Large intestine (tissue), 12 donors: ENCODE measurements around the gene DHPS. TPM values are rescaled to one million over a fixed set of nuclear protein-coding genes. Genes with fewer than 3 reads are reported as not detected.
"Not testable (repeated sequence)": the region's sequence is repeated elsewhere in the genome, so short reads cannot be mapped to it uniquely, and the experiment has no call there.

Experiments used
- DNase-seq, 2 donors: peaks; one replicate each; pipeline versions ENCODE4 v3.0.0 to v3.0.0-alpha.2; 2013
- H3K27ac ChIP-seq: one replicate; pipeline ENCODE4 v1.5.1; 2013; ENCODE audit warnings: low read length
- H3K27me3 ChIP-seq: 2 replicates; pipeline ENCODE4 v1.6.1; 2013; ENCODE audit warnings: low read length; ENCODE audit not compliant: control insufficient read depth, insufficient read depth
- H3K36me3 ChIP-seq: 2 replicates; pipeline ENCODE4 v1.6.1; 2013; ENCODE audit warnings: low read length; ENCODE audit not compliant: control insufficient read depth, insufficient read depth
- H3K4me1 ChIP-seq: one replicate; pipeline ENCODE4 v1.6.1; 2013; ENCODE audit warnings: low read length; ENCODE audit not compliant: control insufficient read depth, insufficient read depth
- H3K4me3 ChIP-seq: one replicate; pipeline ENCODE4 v1.5.1; 2013; ENCODE audit warnings: low read length
- H3K9me3 ChIP-seq: one replicate; pipeline ENCODE4 v1.6.1; 2013; ENCODE audit warnings: mild to moderate bottlenecking, low read depth, low read length, moderate library complexity; ENCODE audit not compliant: control insufficient read depth
- whole genome bisulfite sequencing: methylation state at CpG from one replicate; pipeline ENCODE4 v1.1.5; 2013; ENCODE audit warnings: low lambda C conversion rate; ENCODE audit not compliant: insufficient coverage; 5-methylcytosine and 5-hydroxymethylcytosine counted together
- long read RNA-seq, 11 donors: transcript quantifications; one replicate each; lab custom pipeline, GENCODE V29; 2026
- polyA plus RNA-seq: library from polyadenylated mRNA; unstranded; fragments of 120-200 nt; gene quantifications from one replicate; pipeline ENCODE4 v1.2.1, GENCODE V29; 2013

Gene DHPS
- 97.7 TPM for polyA plus RNA-seq
- long read RNA-seq, donor 1, transcript DHPS-201 (9 exons, 1,363 nt): major isoform, 16 of 23 reads
- long read RNA-seq, donor 1, partial matches to known transcripts: 0 of 23 reads
- long read RNA-seq, donor 1, other reads (novel, unspliced or antisense): 0 of 23 reads
- long read RNA-seq, donor 2, transcript DHPS-201 (9 exons, 1,363 nt): major isoform, 27 of 35 reads
- long read RNA-seq, donor 2, transcript DHPS-218 (2 exons, 1,085 nt): minor isoform, 5 of 35 reads
- long read RNA-seq, donor 2, partial matches to known transcripts: 0 of 35 reads
- long read RNA-seq, donor 2, other reads (novel, unspliced or antisense): 0 of 35 reads
- long read RNA-seq, donor 3: 0 reads
- long read RNA-seq, donor 4, transcript DHPS-201 (9 exons, 1,363 nt): major isoform, 5 of 6 reads
- long read RNA-seq, donor 4, partial matches to known transcripts: 0 of 6 reads
- long read RNA-seq, donor 4, other reads (novel, unspliced or antisense): 0 of 6 reads
- long read RNA-seq, donor 5, transcript DHPS-201 (9 exons, 1,363 nt): major isoform, 17 of 24 reads
- long read RNA-seq, donor 5, transcript DHPS-218 (2 exons, 1,085 nt): minor isoform, 6 of 24 reads
- long read RNA-seq, donor 5, partial matches to known transcripts: 0 of 24 reads
- long read RNA-seq, donor 5, other reads (novel, unspliced or antisense): 0 of 24 reads
- long read RNA-seq, donor 6, transcript DHPS-218 (2 exons, 1,085 nt): minor isoform, 8 of 43 reads
- long read RNA-seq, donor 6, transcript DHPS-201 (9 exons, 1,363 nt): major isoform, 27 of 43 reads
- long read RNA-seq, donor 6, partial matches to known transcripts: 0 of 43 reads
- long read RNA-seq, donor 6, other reads (novel, unspliced or antisense): 0 of 43 reads
- long read RNA-seq, donor 7, transcript DHPS-201 (9 exons, 1,363 nt): major isoform, 11 of 17 reads
- long read RNA-seq, donor 7, partial matches to known transcripts: 0 of 17 reads
- long read RNA-seq, donor 7, other reads (novel, unspliced or antisense): 0 of 17 reads
- long read RNA-seq, donor 8, transcript DHPS-201 (9 exons, 1,363 nt): major isoform, 33 of 52 reads
- long read RNA-seq, donor 8, transcript DHPS-218 (2 exons, 1,085 nt): minor isoform, 10 of 52 reads
- long read RNA-seq, donor 8, transcript DHPS-221 (8 exons, 1,176 nt): minor isoform, 8 of 52 reads
- long read RNA-seq, donor 8, partial matches to known transcripts: 0 of 52 reads
- long read RNA-seq, donor 8, other reads (novel, unspliced or antisense): 0 of 52 reads
- long read RNA-seq, donor 9, transcript DHPS-201 (9 exons, 1,363 nt): major isoform, 20 of 31 reads
- long read RNA-seq, donor 9, transcript DHPS-218 (2 exons, 1,085 nt): minor isoform, 6 of 31 reads
- long read RNA-seq, donor 9, partial matches to known transcripts: 0 of 31 reads
- long read RNA-seq, donor 9, other reads (novel, unspliced or antisense): 0 of 31 reads
- long read RNA-seq, donor 10, transcript DHPS-218 (2 exons, 1,085 nt): minor isoform, 6 of 42 reads
- long read RNA-seq, donor 10, transcript DHPS-201 (9 exons, 1,363 nt): major isoform, 28 of 42 reads
- long read RNA-seq, donor 10, partial matches to known transcripts: 0 of 42 reads
- long read RNA-seq, donor 10, other reads (novel, unspliced or antisense): 0 of 42 reads
- long read RNA-seq, donor 11, transcript DHPS-201 (9 exons, 1,363 nt): major isoform, 19 of 26 reads
- long read RNA-seq, donor 11, partial matches to known transcripts: 0 of 26 reads
- long read RNA-seq, donor 11, other reads (novel, unspliced or antisense): 0 of 26 reads

DNA sequence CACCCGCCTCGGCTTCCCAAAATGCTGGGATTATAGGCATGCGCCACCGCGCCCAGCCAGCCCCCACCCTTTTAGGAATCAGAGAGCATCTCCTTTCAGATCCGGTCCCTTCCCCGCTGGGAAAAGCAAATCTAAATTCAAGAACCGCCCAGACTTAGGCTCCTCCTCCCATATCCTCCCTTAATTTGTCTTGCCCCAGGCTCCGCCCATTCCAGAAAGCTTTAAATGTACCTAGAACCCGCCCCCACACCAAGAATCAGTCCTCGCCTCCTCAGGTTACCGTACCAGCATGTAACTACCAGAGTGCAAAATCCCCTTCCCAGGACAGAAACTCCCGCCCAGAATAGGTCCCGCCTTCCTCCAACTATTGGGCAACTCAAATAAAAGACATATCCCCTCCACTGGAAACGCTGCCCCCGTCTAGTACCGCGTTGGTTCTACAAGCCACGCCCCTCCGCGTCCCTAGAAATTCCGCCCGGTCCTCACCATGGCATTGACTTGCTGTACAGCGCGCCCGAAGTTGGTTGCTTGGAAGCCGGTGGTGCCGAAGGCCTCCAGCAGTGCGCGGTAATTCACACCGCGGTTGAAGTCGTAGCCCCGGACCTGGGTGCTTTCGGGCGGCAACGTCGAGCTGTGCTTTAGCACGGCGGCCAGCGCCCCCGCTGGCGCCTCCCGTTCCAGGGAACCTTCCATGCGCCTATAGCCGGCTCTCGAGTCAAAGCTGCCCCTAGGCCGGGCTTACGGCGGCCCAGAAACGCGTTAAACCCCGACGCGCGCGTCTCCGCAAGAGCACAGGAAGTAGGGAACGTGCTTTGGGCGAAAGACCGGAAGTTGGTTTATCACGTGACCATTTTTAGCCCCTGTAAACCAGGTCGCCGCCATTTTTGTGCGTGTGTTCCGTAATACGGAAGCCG lies at the start of gene DHPS:
TSS of gene DHPS (minus strand) at position 807 of the 914 bp plus-strand sequence. CDS start at position 693, 114 bp downstream.
- peak; percentile 96 to 98 for DNase-seq
- no peaks in the 10 kb centered on the region for H3K9me3 ChIP-seq
- H3K4me1 ChIP-seq: no peaks in the 10 kb centered on the region
- peak within 1 kb of the TSS; percentile 99 for H3K27ac ChIP-seq
- peak within 1 kb of the TSS; percentile 96 for H3K4me3 ChIP-seq
- 0% methylated on average over 1 of the region's 68 CpGs for WGBS
- peaks cover 35% of the 10 kb centered on the region for H3K36me3 ChIP-seq
- no peaks in the 10 kb centered on the region for H3K27me3 ChIP-seq

DNA sequence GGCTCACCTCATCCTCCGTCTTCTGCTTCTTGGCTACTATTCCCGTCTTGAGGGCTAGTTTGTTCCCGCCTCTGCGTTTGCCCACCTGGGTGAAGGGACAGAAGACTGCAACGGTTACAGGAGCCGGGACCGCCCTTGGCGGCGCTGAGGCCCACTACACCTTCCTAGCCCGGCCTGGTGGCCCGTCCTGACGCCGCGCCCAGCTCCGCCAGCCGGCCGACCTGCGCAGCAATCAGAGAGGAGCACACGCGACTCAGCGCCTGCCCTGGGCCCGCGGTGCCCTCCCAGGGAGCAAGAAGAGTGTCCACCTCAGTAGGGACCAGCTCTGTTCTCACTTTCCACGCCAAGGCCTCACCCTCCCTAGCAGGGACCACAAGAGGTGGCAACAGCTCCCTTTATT lies 49.7 kb upstream of the DHPS start:
- peaks cover 29% of the 10 kb centered on the region for H3K36me3 ChIP-seq
- no peaks in the 10 kb centered on the region for H3K27me3 ChIP-seq
- H3K27ac ChIP-seq: no peak overlapping the region
- no CpG with 5 or more reads among the region's 24 CpGs for WGBS
- H3K4me1 ChIP-seq: peaks cover 12% of the 10 kb centered on the region
- H3K4me3 ChIP-seq: no peak overlapping the region
- no peaks in the 10 kb centered on the region for H3K9me3 ChIP-seq
- no peak for DNase-seq

GRCh38 chr19:12730064-12730463 lies 48.4 kb upstream of the DHPS start:
- Histone ChIP-seq H3K36me3 (peaks cover 29% of the 10 kb centered on the region), H3K4me1 (peaks cover 12% of the 10 kb centered on the region), H3K9me3 (no peaks in the 10 kb centered on the region), H3K27me3 (no peaks in the 10 kb centered on the region), H3K4me3 (no peak overlapping the region), H3K27ac (no peak overlapping the region)
- WGBS: no CpG with 5 or more reads among the region's 3 CpGs
- no peak for DNase-seq

DNA sequence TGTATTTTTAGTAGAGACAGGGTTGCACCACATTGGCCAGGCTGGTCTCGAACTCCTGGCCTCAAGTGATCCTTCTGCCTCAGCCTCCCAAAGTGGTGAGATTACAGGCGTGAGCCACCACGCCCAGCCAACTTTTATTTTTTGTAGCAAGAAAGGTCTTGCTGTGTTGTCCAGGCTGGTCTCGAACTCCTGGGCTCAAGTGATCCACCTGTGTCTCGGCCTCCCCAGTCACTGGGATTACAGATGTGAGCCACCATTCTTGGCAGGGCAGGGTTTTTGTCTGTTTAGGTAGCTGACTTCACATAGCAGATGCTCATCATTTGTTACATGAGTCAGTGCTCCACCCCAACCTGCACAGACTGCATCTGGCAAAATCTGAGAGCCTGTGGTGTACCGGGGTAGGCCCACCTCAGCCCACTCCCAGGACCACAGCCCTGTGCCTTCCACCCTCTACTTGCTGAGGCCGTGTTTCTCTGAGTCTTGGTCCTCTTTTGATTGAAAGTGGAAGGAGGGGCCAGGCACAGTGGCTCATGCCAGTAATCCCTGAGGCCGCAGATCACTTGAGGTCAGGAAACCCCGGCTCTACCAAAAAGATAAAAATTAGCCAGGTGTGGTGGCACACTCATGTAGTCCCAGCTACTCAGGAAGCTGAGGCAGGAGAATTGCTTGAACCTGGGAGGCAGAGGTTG lies 46.2 kb upstream of the DHPS start:
- Histone ChIP-seq H3K4me1 (peaks cover 12% of the 10 kb centered on the region), H3K27ac (no peak overlapping the region), H3K4me3 (no peak overlapping the region), H3K36me3 (peaks cover 29% of the 10 kb centered on the region), H3K9me3 (no peaks in the 10 kb centered on the region), H3K27me3 (no peaks in the 10 kb centered on the region)
- no peak for DNase-seq
- 80% methylated on average over 1 of the region's 9 CpGs for WGBS

- peaks cover 26% of the 10 kb centered on the region for H3K36me3 ChIP-seq
- no peak overlapping the region for H3K27ac ChIP-seq
- no peaks in the 10 kb centered on the region for H3K27me3 ChIP-seq
- H3K4me3 ChIP-seq: no peak overlapping the region
- WGBS: no CpG with 5 or more reads among the region's 2 CpGs
- H3K9me3 ChIP-seq: no peaks in the 10 kb centered on the region
- H3K4me1 ChIP-seq: peaks cover 4% of the 10 kb centered on the region
- no peak for DNase-seq
Measured at GRCh38 chr19:12726988-12727316, 45.3 kb upstream of the DHPS start.

- not testable (repeated sequence) for DNase-seq, H3K27ac ChIP-seq, H3K27me3 ChIP-seq, H3K4me1 ChIP-seq, H3K9me3 ChIP-seq, H3K4me3 ChIP-seq
- peaks cover 20% of the 10 kb centered on the region for H3K36me3 ChIP-seq
- no CpG with 5 or more reads among the region's 10 CpGs for WGBS
Measured at GRCh38 chr19:12725612-12726011, 43.9 kb upstream of the DHPS start.

DNA sequence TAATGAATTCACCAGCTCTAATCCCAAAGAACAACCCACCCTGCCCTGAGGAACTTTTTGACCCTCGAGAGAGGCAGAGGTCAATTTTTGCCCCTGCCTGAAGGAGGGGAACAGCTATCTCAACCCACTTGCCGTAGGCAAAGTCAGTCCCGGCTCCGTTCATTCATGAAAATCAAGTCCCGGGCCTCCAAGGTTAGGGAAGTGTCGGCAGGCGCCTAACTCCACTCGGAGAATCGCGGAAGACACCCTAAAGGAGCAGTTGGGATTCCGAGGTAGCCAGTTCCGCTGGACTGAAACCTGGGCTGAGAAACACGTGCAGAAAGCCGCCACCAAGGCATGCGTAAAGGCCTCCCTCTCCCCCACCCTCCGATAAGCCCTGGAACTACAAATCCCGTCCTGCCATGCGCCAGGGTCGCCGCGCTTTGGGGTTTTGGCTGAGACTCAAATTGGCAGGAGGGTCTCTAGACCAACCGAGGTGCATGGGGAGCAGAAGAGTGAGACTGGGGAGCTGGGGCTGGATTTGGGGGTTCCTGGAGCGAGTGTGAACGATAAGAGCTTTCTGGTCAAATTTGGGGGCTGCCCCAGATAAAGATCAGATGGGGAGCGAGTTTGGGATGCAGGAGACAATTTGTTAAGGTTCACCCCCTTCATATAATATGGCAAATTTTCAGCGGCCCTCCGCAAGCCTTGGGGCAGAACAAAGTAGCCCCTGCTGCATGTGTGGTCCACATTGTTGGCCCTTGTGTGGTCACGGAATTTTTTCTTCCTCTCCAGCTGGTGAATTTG lies 42.2 kb upstream of the DHPS start, which contains the start of gene TNPO2:
TSS of gene TNPO2 (minus strand) at position 292 of the 786 bp plus-strand sequence. CDS start 2,955 bp downstream, outside the sequence.
- H3K4me3 ChIP-seq: peak within 1 kb of the TSS; percentile 83
- no peaks in the 10 kb centered on the region for H3K27me3 ChIP-seq
- peaks cover 17% of the 10 kb centered on the region for H3K36me3 ChIP-seq
- no peaks in the 10 kb centered on the region for H3K9me3 ChIP-seq
- peak within 1 kb of the TSS; percentile 69 for H3K27ac ChIP-seq
- no CpG with 5 or more reads among the region's 28 CpGs for WGBS
- DNase-seq: peak; percentile 60 to 74
- peaks cover 9% of the 10 kb centered on the region for H3K4me1 ChIP-seq

DNA sequence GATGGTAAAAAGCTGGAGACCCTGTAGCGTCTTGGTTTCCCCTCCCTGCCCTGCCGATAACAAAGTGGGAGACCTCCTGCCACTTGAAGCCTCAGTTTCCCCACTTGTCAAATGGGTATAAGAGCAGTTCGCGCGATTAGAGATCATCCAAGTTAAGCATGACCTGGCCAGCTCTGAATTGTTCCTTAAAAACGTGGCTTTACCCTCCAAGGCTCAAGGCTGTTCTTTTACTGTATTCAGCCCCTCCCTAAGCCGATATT lies 41.6 kb upstream of the DHPS start:
- DNase-seq: no peak
- Histone ChIP-seq H3K36me3 (peaks cover 19% of the 10 kb centered on the region), H3K27me3 (no peaks in the 10 kb centered on the region), H3K27ac (peak overlapping the region; percentile 69), H3K9me3 (no peaks in the 10 kb centered on the region), H3K4me1 (peaks cover 9% of the 10 kb centered on the region), H3K4me3 (peak overlapping the region; percentile 83)
- WGBS: no CpG with 5 or more reads among the region's 7 CpGs
